ENCODE measurements around the gene ENPP3.

The ENPP3 gene

DNA sequence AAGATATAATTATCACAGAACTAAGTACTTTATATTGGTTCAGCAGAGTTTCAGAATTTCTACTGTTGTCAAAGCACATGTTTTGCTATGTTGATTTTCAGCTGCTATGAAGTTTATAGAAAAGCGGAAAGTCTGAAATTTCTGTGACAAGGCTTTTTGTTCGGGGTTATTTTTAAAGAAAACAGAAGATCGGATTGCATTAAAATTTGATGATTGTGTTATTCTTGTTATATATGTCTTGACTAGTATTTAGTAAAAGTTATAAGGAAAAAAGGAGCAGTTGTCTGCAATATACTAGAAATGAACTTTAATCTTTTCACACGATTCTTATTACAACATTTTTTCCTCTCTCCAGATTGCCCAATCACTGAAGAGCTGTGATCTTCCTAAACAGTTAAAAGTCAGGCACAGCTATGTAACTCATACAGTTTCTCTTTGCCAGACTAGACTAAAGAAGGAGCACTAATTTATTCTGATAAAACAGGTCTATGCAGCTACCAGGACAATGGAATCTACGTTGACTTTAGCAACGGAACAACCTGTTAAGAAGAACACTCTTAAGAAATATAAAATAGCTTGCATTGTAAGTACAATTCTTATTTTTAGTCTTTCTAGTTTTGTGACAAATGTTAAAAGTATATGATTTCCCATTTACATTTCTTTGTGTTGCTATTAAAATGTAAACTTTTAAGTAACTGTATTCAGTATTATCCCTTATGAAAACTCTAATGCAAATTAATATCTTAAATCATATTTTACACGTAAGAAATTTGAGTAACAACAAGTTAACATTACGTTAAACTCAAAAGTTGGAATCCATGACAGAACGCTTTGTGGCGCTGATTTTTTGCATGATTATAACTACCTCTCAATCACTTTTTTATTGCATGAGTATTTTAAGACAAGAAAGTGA is at the start of gene ENPP3:
TSS of gene ENPP3 (plus strand) at position 423 of the 913 bp plus-strand sequence. CDS start at position 506, 83 bp downstream.
- DNase-seq, result no peak

DNA sequence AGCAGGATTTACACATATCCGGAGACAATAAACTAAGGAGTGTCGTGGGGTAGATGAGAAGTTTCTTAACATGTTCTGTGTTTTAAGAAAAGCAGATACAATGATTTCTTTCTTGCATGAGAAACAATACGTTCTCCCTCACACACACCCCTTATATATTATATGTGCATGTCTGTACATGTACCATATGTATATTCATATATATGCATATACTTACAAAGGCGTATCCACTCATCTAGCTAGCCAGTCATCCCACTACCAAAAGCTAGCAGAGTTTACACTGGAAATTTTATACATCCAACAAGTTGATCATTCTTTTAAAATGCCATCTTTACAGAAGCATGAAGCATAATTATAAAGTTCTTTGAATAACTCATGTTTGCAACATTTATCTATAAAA is 49.2 kb upstream of the ENPP3 start:
- no peak for DNase-seq

DNA sequence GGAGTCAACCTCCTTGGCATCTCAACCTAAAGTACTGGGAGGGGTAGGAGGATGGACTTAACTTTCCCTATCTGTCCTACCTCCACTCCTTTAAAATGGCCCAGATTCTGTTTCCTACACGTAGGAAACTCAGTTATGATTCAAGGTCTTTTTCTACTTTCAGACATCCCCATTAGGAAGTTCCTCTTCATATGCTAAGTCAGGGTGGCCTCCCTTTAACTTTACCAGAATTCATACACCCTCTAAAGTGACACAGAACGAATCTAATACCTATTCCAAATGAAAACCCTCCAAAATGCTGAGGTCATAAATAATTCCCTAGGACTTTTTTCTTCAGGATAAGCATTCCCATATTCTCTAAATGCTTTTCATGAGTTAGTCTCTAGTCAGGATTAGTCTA is 48.5 kb upstream of the ENPP3 start:
- no peak for DNase-seq

DNA sequence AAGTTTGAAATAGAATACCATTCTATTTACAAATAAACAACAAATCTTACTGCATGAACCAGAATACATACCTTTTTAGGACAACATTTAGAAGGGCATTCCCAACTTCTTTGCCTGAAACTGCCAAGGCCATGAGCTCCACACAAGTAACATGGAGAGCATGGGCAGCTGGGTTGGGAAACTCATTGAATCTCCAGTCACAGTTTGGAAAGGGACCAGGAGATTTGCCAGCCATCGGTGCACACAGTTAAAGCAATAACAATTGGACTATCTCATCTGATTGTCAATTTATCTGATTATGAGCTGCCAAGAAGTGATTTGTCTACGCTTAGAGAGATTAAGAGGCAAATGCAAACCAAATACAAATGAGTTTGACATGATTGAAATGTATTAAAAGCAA is 44.2 kb upstream of the ENPP3 start:
- no peak for DNase-seq

DNA sequence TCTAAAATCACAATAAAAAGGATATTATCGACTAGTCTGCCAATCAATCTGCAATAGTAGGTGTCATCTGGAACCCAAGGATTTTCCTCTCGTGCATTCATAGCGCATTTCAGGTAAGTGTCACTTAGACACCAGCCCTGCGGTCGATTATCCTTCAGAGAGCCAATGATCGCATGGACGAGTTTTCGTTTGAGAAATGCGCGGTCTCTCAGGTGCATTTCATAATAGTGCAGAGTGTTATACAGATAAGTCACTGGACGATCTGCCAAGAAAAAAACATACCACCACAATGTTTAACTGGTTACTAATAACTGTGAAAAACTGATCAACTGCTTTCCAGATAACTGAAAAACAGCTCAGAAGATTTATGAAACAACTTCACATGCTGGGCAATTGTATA is 43.0 kb upstream of the ENPP3 start:
- no peak for DNase-seq

DNA sequence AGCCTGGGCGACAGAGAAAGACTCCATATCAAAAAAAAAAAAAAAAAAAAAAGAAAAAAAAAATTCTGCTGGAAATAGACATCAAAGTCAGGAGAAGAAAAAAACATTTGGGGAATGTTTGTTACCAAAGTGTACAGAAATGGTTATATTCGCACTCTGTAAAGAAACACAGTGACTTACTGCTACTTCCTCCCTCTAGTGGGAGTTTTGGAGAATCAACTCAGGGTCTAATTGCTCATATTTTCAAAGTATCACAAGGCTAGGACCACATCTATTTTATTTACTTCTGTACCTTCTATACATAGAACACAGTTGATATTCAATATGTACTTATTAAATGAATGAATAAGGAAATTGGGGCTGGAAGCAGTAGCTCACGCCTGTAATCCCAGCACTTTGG is 39.7 kb upstream of the ENPP3 start:
- peak in 1 of 2 donors; percentile 8 for DNase-seq

DNA sequence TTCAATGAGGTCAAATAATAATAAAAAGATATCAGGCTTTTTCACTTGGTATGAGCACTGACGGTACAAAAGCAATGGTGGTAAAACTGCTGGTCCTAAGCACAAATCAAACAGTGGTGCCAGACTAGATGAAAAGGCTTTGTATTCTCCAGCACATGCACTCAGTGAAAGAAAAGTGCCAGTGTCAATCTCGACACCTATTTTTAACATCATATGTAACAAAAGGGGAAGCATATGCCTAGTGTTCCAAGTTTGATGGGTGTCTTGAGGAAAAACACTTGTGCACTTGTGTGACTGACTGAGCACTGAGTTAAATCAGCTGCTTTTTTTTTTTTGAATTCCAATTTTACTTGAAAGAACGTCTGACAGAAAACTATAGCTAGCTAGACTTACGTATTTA is 36.4 kb upstream of the ENPP3 start:
- DNase-seq, result no peak

DNA sequence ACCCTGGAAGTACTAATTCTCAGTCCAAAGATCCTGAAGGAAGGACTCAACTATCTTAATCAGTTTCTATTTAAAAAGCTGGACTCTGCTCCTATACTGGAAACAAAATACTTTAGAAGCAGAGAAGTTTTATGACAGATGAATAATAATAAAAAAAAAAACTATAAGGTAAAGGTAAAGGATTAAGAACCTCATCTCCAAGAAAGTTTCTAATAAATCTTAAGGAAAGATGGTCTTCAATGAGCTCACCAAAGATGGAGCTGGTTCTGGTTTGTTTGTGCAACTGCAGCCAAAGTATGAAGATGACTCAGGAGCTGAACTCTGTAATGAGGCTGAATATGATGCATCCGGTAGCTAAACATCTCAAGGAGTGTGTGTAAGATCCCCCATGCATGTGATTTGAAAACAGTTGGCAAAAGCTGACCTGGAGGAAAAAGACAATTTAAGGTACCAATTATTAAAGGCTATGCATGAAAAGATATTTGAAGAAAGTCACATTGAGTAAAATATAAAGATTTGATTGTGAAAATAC is 34.3 kb upstream of the ENPP3 start:
- DNase-seq, result no peak

DNA sequence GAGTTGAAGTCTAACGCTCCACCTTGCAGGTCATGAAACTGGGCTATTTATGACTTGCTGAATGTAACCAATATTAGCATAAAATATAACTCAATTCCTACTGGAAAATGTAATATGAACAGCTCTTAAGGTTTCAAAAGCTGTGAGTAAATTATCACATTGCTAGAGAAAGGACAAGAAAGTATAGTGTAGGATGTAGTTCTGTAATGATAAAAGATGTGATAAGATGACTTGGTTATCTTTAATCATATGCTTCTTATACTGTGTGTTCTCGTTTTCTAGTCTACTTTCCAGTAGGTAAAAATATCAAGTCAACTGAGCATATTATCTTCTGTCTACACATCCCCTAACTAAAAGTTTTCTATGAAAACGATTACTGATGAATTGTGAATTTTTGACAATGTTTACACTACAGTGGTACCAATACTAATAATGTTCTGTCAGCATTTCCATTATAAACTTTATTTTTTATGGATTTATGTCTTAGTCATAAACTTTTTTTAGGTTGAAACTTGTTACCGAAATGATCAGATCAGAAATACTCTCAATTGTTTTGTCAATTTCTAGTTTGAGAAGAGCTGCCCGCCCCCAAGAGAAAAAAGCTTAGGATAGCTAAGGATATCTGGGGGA is 23.7 kb upstream of the ENPP3 start:
- no peak for DNase-seq

DNA sequence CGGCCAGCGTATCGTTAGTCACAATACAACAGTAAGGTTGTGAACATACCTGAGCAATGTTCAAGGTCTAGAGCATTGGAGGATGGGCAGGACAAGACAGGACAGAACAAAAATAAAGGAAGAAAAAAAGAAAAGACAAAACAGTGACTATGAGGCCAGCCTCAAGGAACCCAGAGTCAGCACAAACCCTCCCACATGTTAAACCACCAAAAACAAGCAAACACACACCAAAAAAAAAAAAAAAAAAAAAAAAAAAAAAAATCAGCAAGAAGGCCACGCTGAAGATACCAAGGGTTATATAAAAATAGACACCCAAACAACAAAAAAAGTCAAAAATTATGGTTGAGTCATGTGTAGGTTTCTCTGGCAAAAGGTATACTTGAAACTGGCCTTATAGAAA is 21.8 kb upstream of the ENPP3 start:
- DNase-seq, result no peak

DNA sequence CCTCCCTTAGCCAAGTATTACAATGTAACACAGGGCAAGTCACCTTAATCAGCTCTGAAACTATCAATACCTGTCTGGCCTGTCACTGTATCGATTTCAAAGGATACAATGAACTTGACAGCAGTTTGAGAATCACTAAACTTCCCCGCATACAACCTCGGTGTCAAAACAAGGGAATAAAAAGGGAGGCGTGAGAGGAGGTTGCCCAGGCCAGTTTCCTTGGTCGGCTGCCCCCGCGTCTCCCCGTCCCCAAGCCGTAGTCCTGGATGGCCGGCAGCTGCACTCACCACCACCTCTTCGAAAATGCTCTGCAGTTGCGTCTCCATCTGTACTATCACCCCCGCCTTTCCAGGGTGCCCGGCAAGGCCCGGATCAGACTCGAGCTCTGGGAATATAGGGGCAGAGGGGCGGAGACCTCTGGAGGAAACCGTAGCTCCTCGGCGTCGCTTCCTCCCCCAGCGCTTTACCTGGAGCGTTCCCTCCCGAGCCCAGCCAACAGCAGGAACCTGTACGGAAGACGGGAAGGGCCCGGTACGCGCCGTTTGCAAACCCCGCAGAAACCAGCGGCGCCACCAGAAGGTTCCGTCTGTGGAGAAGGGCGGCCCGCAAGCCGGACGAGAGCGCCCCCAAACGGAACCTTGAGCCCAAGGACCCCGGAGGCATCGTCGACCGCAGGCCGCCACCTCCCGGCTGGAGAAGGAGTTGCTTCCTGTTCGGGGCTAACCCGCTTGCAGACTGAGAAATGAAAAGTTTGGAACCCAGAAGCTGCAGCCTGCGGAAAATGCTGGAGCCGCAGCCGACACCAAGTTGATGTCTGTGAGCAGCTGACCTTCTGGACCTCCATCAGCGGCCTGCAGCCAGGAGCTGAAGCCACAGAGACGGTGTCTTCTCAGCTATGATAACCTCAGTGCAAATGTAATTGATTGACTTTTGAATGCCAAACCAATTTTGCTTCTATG is 9.1 kb upstream of the ENPP3 start, which contains the start of gene MED23:
TSS of gene MED23 (minus strand) at position 519 of the 959 bp plus-strand sequence. CDS start at position 326, 193 bp downstream.
- DNase-seq, result peak; percentile 91 to 94

DNA sequence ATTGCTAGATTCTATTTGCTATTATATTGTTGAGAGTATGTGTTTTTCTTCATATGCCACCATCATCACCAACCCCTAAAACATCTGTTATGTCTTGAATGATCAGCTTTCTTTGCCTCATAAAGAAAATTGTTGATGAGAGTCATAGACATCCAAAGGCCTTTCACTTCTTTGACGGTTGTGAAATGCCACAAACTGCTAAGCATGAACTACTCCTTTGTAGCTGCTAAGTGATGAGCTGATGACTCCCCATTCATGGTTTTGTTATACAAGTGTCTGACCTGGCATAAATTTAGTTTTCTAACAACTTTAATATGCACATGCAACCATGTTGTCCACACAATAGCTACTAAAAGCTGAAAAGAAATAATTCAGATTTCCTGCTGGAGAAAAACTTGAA is 8.4 kb upstream of the ENPP3 start:
- DNase-seq, result no peak

DNA sequence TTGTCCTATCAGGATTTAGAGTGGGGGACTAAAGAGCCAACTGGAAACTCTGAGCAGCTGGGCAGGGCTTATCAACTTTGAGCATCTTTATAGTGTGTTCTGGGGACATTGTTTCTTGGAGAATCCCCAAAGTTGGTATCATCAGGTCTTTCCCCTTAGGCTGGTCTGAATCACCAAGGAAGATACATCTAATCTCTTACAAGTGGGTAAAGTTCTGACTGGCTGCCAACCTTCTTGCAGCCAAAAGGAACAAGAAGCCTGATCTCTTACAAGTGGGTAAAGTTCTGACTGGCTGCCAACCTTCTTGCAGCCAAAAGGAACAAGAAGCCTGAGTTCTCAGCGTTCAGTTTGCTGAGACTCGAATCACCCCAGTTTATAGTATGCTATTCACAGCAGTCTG is 7.5 kb upstream of the ENPP3 start:
- DNase-seq, result no peak

DNA sequence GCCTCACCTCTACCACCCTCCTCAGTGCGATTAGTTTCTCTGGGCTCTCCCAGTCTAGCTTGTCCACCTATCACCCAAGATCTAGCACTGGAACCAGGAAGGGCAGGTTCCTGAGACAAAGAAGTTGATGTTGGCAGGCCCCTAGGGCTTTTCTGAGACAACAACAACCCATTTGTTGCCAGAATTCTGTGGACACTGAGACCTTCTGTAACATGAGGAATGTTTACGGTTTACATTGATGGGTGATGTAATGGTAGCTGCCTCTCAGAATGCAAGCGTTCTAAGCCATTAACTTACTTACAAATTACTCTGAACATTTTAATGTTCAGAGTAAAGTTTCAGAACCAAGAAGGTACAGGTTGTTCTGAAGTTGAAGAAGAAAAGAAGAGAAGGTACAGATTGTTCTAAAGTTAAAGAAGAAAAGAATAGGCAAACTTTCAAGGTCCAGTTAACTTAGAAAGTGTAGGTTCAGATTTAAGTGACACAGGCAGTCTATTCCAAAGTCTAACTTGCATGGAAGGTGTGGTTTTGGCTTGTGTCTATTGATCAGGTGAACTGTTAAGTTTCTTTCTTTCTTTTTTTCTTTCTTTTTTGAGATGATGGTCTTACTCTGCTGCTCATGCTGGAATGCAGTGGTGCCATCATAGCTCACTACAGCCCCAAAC is 5.3 kb upstream of the ENPP3 start:
- DNase-seq, result no peak

DNA sequence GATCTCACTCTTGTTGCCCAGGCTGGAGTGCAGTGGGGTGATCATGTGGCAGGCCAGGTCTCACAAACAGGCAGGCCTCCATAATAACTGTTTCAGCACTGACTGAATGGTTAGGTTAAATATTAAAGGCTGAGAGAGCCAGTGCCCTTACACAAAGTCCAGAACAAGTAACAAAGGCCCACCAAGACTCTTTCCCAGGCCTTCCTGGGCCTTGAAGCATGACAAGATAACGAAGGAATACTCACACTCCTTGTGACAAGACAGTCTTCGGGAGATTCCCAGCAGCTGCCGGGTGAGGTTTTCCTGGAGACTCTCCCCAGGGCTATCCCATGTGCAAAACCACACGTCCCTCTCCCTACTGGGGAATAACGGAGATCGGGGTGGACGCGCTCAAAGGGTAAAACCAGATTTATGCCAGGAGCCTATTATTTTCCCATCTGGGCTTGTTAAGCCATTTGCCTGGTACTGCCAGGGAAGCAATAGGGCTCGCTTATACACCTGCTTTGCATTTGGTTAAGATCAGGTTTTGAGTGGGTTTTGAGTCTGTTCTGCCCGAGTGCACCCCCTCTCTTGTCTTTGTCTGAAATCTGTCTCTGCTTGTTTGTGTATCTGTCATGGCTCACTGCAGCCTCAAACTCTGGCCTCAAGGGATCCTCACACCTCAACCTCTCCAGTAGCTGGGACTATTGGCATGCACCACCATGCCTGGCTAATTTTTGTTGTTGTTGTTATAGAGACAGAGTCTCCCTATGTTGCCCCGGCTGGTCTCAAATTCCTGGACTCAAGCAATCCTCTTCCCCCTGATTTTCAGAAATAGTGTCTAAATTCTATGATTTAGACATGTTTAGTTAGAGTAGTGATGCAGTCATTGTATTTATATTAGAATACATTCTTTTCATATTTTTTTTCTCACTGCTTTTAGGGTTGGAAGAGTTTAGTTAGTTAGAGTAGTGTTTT is 1.4 kb upstream of the ENPP3 start:
- DNase-seq, result no peak

DNA sequence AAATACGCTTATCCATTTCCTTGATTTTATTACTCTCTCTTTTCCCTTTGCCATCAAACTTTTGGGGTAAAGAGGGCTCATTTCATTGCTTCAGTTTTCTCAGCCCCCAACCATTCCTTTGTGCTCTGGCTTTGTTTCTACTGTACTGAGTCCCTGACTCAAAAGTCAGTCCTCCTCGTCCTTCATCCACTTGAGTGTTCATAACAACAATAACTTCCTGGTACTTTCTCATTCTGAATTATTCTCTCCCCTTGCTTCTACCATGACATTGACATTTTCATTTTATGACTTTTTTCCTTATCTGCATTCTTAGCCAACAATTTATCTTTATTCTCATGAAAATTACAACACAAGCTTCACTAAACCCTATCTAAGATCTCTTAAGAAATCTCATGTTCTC is 911 bp downstream of the ENPP3 start:
- DNase-seq, result no peak

DNA sequence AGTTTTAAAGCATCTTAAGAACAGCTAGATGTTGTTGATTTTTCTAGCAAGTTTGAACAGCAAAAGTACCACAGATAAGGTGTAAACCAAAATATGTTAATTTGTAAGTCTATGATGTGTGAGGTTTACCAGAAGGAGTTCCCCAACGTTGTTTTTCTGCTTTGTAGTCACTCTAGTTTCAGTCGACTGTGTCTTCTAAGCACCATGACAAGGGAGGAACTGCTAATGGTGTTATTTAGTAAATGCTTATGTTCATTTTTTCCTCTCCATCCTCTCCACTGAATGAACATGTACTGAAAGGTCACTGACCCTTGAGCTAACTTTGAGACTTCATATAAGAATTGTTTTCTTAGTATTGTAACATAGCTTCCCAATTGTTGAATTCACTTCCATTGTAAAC is 3.0 kb downstream of the ENPP3 start:
- DNase-seq, result no peak

DNA sequence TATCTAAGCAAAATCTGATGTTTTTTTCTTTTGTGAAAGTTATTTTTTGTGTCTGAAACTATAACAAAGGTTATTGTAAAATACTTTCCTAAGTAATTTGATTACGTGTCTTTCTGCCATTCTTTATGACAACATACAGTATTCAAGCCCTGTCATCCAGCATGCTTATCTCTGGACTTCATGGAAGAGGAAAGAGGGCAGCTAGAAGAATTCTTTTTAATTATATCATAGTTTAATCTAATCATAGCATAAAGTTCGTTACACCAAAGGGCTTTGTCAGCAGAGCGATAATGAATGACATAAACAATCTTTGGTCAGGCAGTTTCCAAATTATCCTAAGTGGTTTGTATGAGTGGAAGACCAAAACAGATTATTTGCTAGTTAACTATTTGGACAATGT is 3.5 kb downstream of the ENPP3 start:
- DNase-seq, result no peak

DNA sequence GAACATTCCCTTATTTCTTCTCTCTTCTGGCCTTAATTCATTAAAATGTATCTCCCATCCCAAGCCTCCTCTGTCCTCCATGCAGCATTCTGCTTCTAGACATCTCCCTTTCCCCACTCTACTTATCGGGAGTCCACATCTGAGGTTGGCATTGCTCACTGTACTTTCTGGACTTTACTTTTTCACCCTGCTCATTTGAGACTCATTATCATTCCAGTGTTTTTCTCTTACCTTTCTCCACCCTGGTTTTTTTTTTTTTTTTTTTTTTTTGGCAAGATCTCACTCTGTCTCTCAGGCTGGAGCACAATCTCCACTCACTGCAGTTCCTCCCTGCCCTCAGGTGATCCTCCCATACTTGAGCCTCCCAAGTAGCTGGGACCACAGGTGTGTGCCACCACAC is 4.5 kb downstream of the ENPP3 start:
- DNase-seq, result no peak

DNA sequence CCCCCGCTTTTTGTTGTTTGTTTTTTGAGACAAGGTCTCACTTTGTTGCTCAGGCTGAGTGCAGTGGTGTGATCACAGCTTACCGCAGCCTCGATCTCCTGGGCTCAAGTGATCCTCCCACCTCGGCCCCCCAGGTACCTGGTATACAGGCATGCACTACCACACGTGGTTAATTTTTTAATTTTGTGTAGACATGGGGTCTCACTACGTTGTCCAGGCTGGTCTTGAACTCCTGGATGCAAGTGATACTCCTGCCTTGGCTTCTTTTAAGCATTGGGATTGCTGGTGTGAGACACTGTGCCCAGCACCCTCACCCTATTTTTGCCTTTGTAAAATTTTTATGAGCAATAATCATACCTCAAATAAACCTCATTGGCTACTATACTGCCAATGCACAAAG is 5.5 kb downstream of the ENPP3 start:
- no peak for DNase-seq

DNA sequence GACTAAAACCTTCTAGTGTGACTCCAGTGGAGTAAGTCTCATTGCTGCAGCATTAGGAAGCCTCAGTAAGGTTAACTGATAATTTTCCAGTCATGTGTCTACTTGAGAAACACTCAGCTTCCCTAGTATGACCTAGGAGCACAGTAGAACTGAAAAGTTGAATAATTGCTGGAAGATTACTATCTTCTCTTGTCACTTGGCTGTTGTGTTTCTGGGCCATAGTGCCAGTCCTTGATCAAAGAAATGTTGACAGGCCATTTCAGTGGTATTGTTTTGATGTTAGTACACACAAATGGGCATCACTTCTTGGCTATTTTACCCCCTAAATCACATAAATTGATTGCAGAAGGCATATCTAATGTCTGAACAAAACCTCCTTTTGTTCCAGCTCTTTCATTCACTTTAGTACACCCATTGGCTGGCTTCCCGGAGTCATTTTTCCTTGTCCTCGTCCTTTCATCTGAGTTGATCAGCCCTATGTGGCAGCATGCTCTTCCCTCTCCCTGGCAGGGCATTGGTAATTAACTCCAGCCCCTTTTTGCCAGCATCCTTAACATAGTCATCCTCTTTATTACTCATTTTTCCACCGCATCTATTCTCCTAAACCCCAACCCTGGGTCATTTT is 6.0 kb downstream of the ENPP3 start:
- DNase-seq, result no peak

Data from CD4-positive, alpha-beta T cell treated with Interleukin-1 beta for 1 hour (primary cell).